HG02885 (cell line): Measurements from ENCODE around the gene TMEM61.
A peak's percentile ranks its signal among the peaks of the same experiment; 100 is the strongest.
"Not testable (repeated sequence)": the region's sequence is repeated elsewhere in the genome, so short reads cannot be mapped to it uniquely, and the experiment has no call there.

Experiments used
- ATAC-seq: cut with Tn5 transposase; IDR thresholded peaks from one replicate; pipeline ENCODE4 v1.9.1; 2021; ENCODE audit warnings: mild to moderate bottlenecking; ENCODE audit not compliant: unreplicated experiment, poor library complexity

Gene TMEM61

DNA sequence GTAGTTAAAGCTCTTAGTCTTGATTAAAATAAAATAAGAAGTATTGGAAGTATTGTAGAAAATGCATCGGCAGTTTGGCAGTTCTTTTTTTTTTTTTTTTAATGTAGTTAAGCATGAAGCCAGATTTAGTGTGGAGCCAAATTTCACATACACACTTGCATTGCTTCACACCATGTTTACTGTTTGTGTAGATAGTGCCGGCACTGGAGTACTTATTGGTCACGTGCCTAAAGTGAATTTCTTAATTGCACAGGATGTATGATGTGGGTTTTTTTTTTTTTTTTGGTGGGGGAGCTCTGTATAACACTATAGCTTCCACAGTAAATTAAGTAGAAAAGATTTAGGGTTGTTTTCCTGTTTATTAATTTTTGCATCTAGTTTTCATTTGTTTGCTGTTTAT, 21.2 kb upstream of the TMEM61 start:
- no peak for ATAC-seq

DNA sequence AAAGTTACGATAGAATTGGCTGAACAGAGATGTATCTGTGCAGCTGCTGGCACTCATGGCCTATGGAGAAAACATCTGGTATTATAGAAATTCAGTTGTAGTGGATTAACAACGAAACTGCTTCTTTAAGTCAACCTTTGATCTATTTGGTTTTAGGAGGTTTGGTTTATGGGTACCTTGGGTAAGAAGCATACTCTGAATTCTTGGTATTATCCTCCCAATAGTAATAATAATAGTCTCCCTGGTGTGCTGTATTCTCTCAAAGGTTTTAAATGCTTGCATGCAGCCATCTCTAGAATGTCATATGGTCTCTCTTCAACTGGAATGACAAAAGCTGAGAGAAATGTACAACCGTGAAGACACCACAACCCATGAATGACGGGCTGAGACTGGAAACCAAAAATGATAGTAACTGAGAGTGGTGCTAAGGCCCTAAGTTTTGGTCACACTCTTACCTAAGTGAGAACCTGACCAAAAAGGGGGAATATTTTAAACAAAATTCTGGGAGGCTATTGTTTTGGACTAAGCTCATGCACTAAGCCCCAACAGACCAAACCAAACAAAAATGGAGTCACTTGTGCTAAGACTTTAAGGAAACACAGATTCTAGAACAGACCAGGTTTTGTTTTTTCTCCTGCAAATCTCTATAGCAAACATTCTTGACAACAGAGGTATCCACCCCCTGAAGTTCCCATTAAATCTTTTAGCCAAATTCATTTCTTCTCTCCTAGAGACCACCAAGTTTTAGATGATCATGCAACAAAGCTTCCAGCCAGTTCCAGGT, 17.6 kb upstream of the TMEM61 start:
- no peak for ATAC-seq

GRCh38 chr1:54963829-54964228, 16.6 kb upstream of the TMEM61 start:
- ATAC-seq, result not testable (repeated sequence)

DNA sequence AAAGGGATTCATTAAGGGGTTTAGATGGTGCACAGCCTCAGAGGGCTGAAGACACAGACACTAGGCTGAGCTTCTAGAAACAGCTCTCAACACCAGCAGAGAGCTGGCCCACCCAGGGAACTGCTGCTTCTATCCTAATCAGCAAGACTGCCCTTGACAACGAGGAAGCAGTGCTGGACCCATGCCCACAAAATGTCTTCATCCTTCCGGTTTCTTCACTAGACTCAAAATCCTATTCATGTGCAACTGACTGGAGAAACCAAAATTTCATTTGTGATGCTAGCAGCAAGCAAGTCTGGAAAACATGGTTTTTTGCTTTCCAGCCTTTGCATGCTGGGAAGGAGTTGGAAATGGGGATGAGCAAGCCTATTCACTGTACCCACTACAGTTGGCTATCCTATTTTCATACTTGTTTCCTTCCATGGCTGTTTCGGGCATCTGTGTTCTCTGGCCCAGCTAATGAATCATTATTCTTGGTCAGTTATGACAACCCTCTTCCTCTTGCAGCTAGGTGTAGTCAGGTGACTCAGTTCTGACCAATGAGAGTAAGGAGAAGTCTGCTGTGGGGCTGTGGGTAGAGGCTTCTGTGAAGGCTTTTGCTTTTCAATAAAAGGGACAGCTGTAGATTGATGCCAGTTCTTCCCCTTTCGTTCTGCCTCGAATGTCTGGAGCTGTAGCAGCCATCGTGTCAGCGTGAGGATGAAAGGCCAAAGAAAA, 14.6 kb upstream of the TMEM61 start:
- ATAC-seq, result peak; percentile 84

DNA sequence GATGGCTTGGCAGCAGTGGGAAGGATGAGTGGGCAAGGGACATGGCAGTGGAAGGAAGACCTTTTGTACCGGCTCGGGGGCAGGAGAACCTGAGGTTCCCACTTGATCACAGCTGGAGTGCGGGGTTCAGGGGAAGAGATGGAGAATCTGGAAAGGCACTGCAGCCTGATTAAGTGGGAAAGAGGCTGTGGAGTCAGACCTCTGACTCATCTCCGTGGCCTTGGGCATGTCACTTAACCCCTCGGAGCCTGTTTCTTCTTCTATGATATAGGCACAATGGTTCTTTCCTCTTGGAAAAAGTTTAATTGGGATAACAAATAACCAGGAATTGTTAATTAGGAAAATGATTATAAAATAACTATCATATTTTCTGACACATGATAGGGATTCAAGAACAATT, 13.1 kb upstream of the TMEM61 start:
- no peak for ATAC-seq

DNA sequence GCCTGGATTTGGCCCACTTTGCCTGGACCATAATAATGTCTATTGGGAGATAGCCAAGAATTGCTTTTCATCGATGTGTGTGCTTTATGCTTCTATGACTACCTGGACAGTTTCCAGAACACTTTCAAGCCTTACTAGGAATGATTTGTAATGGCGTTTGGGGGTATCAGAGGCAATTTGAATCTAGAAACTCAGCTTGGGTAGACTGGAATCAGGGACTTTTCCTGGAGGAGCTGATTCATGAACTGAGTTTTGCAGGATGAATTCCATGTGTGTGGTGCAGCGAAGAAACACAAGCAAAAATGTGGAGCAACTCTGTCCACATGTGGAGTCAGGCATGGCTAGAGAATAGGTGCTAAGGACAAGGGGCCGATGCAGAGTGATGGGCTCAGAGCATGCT, 11.9 kb upstream of the TMEM61 start:
- no peak for ATAC-seq

DNA sequence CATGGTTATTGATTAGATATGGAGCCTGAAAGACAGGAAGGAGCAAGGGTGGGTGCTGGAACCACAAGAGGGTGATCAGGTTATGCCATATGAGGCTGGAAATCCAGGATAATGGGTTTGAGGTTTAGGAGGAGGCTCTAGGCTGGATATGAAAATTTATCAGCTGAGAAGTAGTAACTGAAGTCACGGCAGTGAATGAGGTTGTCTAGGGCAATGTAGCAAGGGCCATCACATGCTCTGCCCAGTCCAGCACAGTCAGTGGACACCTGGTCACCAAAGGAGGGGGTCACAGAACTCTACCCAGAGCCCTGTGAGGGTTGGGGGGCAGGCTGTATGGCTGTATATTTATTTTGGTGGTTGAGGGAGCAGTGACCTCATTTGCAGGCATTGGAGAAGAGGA, 10.5 kb upstream of the TMEM61 start:
- no peak for ATAC-seq

DNA sequence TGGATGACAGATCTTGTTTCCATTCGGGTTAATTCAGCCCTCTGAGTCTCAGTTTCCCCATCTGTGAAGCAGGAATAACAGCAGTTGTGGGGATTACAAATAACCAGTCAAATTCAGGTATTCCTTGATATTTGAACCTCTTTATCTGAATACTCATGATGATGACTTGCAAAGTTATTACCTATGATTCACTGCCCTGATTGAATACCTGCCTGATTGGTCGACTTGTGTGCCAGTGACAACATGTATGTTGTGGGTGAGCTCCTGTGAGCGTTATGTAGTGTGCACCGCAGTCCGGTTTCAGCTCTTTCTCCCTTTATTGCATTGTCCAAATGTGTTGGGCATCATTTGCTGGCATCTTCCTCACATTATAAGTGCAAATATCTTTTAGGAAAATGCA, 9.5 kb upstream of the TMEM61 start:
- ATAC-seq, result peak; percentile 3

DNA sequence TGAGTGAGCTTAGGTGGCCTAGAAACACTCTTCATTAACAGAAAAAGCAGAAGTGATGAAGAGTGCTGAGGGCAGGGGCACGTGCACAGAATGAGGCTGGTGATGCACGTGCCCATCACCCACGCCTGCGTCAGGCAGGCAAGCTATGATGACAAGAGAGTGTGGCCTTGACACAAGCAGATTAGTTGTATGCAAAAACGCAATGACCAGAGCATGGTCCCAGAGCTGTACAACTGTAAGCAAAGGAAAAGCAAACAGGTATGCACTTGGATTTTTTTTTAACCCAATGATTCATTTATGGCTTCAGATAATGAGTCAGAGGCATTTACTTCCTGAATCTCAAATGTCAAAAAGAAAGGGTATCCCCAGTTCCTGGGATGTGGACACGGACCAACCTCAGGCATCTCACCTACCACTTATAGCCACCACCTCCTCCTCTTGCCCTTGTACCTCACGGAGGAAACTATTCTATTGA, 9.1 kb upstream of the TMEM61 start:
- peak; percentile 92 for ATAC-seq

- ATAC-seq, result no peak
Observed at GRCh38 chr1:54972436-54972835, 8.0 kb upstream of the TMEM61 start.

DNA sequence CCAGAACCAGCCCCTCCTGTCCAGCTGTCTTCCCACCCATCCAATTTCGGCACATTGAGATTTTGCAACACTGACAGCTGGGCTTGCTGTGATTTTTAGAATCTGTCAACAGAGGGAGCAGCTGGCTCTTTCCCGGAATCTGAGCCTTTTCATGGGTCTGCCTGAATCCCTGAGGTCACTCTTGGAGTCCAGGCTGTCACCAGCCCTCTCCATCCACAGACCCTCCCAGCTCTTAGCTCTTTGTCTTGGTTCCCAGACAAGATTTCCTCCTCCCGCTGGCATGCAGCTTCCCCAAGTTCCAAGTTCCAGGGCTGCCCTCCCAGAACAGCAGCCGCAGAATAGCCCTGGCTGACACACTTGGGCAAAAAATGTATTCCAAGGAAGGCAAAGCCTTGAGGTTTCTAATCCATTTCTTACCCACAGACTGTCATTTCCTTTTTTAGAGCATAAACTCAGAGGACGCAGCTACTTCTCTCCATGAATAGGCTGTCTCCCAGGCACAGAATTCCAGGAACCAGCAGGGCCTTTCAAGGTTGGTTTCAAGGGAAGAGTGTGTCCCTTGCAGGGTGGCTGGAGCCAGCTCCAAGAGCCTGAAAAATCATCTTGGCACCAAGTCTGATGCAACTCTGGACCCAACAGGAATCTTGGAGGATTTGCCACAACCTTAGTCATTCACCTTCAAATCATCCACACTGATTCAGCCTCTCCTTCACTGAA, 7.1 kb upstream of the TMEM61 start:
- no peak for ATAC-seq

DNA sequence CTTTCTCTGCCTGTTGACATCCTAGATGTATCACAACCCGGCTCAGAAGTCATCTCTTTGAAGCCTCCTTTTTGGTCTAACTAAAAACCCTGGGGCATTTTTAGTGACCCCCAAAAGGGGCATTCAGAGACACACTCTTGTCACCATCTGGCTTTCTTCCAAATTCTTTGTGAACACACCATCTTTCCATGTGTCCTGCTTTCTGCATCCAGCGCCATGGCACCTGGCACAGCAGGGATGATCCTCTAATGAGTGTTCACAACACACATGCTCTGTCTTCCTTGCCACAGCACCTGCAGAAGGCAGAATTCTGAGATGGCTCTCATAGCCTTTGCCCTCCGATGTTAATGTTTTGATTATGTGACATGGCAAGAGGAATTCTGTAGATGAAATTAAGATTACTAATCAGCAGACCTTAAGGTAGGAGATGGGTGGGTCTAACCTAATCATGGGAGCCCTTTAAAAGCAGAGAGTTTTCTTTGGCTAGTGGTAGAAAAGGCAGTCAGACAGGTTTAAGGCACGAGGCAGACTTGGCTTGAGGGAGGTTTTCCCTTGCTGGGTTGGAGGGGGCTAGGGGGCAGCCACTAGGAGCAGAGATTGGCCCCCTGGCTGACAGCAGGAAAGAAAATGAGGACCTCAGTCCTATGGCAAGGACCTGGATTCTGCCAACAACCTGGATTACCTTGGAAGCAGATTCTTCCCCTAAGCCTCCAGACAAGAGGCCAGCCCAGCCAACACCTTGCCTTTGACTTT, 4.9 kb upstream of the TMEM61 start:
- no peak for ATAC-seq

DNA sequence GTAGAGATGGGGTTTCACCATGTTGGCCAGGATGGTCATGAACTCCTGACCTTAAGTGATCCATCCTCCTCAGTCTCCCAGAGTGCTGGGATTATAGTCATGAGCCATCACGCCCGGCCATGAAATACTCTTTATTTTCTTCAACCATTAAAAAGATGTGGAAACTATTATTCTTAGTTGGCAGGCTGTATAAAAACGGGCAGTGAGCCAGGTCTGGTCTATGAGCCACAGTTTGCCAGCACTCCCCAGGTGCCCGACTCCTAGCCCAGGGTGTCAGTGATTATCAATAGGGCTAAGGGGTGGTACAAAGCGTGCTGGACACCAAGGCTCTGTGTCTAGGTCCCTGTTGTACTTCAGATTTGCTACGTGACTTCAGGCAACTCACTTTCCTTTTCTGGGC, 3.7 kb upstream of the TMEM61 start:
- ATAC-seq, result no peak

- no peak for ATAC-seq
Observed at GRCh38 chr1:54977533-54978297, 2.7 kb upstream of the TMEM61 start.

GRCh38 chr1:54978528-54979326, 1.7 kb upstream of the TMEM61 start:
- ATAC-seq, result no peak

- ATAC-seq, result no peak
Observed at GRCh38 chr1:54979327-54979891, 1.0 kb upstream of the TMEM61 start.

GRCh38 chr1:54980046-54980527, 341 bp upstream of the TMEM61 start:
- ATAC-seq, result no peak

GRCh38 chr1:54981466-54981865, 1.0 kb downstream of the TMEM61 start:
- ATAC-seq, result no peak
